ENCODE results near the gene ROBO4. TPM values are rescaled to one million over a fixed set of nuclear protein-coding genes. Genes with fewer than 3 reads are reported as not detected.
A peak's percentile ranks its signal among the peaks of the same experiment; 100 is the strongest.

The ROBO4 gene
- total RNA-seq, 4 donors from 2014 or later, result 13.9 to 33.6 (median 23.4) TPM

GRCh38 chr11:124890683-124891372, 6.8 kb downstream of the ROBO4 start:
- no peak for TF ChIP-seq POLR2AphosphoS5 (IDR thresholded peaks at IDR 0.05)
- TF ChIP-seq EP300 (IDR thresholded peaks at IDR 0.05), result no peak
- TF ChIP-seq POLR2A (IDR thresholded peaks at IDR 0.05), result no peak
- no peak for TF ChIP-seq CTCF (IDR thresholded peaks at IDR 0.05)
- H3K27me3 ChIP-seq, result peaks cover 22% of the 10 kb centered on the region
- H3K36me3 ChIP-seq, result no peaks in the 10 kb centered on the region
- H3K27ac ChIP-seq, result peak overlapping the region in 3 of 4 donors; percentile 31 to 48 (median 46)
- no peak overlapping the region for H3K4me3 ChIP-seq
- ATAC-seq, result no peak
- peaks cover 0 to 56% (median 15%) of the 10 kb centered on the region in 3 donors for H3K4me1 ChIP-seq
- 61 to 65% methylated on average over 6 of the region's 9 CpGs for WGBS, 2 donors (ENCODE audit: low coverage in 1 of 2)
- H3K9me3 ChIP-seq, result no peaks in the 10 kb centered on the region

- H3K9me3 ChIP-seq, result no peaks in the 10 kb centered on the region
- ATAC-seq, result no peak
- no peak for TF ChIP-seq EP300 (IDR thresholded peaks at IDR 0.05)
- TF ChIP-seq POLR2AphosphoS5 (IDR thresholded peaks at IDR 0.05), result no peak
- no peak for TF ChIP-seq POLR2A (IDR thresholded peaks at IDR 0.05)
- 92 to 100% methylated on average over 2 of the region's 2 CpGs for WGBS, 2 donors (ENCODE audit: low coverage in 1 of 2)
- H3K36me3 ChIP-seq, result no peaks in the 10 kb centered on the region
- H3K27ac ChIP-seq, result no peak overlapping the region
- H3K27me3 ChIP-seq, result peaks cover 28% of the 10 kb centered on the region
- H3K4me1 ChIP-seq, result peaks cover 0 to 56% (median 15%) of the 10 kb centered on the region in 3 donors
- no peak overlapping the region for H3K4me3 ChIP-seq
Observed at GRCh38 chr11:124890151-124890550, 7.5 kb downstream of the ROBO4 start.

- TF ChIP-seq CTCF (IDR thresholded peaks at IDR 0.05) (no peak), POLR2AphosphoS5 (IDR thresholded peaks at IDR 0.05) (no peak), POLR2A (IDR thresholded peaks at IDR 0.05) (no peak), EP300 (IDR thresholded peaks at IDR 0.05) (no peak)
- peaks cover 0 to 50% (median 15%) of the 10 kb centered on the region in 3 donors for H3K4me1 ChIP-seq
- H3K9me3 ChIP-seq, result no peaks in the 10 kb centered on the region
Observed at GRCh38 chr11:124889191-124890091, 8.2 kb downstream of the ROBO4 start.

GRCh38 chr11:124887667-124888013, 10.0 kb downstream of the ROBO4 start:
- H3K27ac ChIP-seq, result peak overlapping the region in 1 of 4 donors; percentile 31
- TF ChIP-seq POLR2AphosphoS5 (IDR thresholded peaks at IDR 0.05), result no peak
- TF ChIP-seq POLR2A (IDR thresholded peaks at IDR 0.05), result no peak
- no peak for TF ChIP-seq CTCF (IDR thresholded peaks at IDR 0.05)
- TF ChIP-seq EP300 (IDR thresholded peaks at IDR 0.05), result no peak
- no peak overlapping the region for H3K4me3 ChIP-seq
- H3K4me1 ChIP-seq, result peaks cover 0 to 40% (median 15%) of the 10 kb centered on the region in 3 donors
- H3K9me3 ChIP-seq, result no peaks in the 10 kb centered on the region
- no peak for ATAC-seq
- no CpG with 5 or more reads among the region's 3 CpGs for WGBS, 2 donors (ENCODE audit: low coverage in 1 of 2)
- peaks cover 29% of the 10 kb centered on the region for H3K27me3 ChIP-seq
- no peaks in the 10 kb centered on the region for H3K36me3 ChIP-seq

More at GRCh38 chr11:124889191-124890091, 8.2 kb downstream of the ROBO4 start:
- ATAC-seq, result no peak
- H3K4me3 ChIP-seq, result no peak overlapping the region
- H3K27me3 ChIP-seq, result peaks cover 29% of the 10 kb centered on the region
- H3K36me3 ChIP-seq, result no peaks in the 10 kb centered on the region
- H3K27ac ChIP-seq, result no peak overlapping the region
- 75 to 76% methylated on average over 2 of the region's 2 CpGs for WGBS, 2 donors (ENCODE audit: low coverage in 1 of 2)

GRCh38 chr11:124886978-124887666, 10.5 kb downstream of the ROBO4 start:
- H3K27me3 ChIP-seq, result peaks cover 29% of the 10 kb centered on the region
- H3K9me3 ChIP-seq, result no peaks in the 10 kb centered on the region
- WGBS, 2 donors (ENCODE audit: low coverage in 1 of 2), result 80% methylated on average over 5 of the region's 12 CpGs; no CpG with 5 or more reads in 1 of the 2 donors
- H3K36me3 ChIP-seq, result no peaks in the 10 kb centered on the region
- no peak for ATAC-seq
- H3K27ac ChIP-seq, result peak overlapping the region in 1 of 4 donors; percentile 31
- H3K4me1 ChIP-seq, result peaks cover 0 to 36% (median 15%) of the 10 kb centered on the region in 3 donors
- no peak overlapping the region for H3K4me3 ChIP-seq
- no peak for TF ChIP-seq POLR2AphosphoS5 (IDR thresholded peaks at IDR 0.05)
- TF ChIP-seq CTCF (IDR thresholded peaks at IDR 0.05), result no peak
